OCI-LY7 (cell line): ENCODE data around the gene FNBP1.

ENCODE experiments used
- CTCF ChIP-seq: fragments of 200-600 bp; sonication (generic); conservative IDR thresholded peaks from 2 replicates; pipeline ENCODE4 v1.5.1; 2014; ENCODE audit warnings: mild to moderate bottlenecking, antibody characterized with exemption, low read length, moderate library complexity, mixed read lengths
- EZH2phosphoT487 ChIP-seq: fragments of 200-600 bp; sonication (generic); IDR thresholded peaks from 2 replicates; pipeline ENCODE4 v1.6.1; 2018; ENCODE audit warnings: low read depth, borderline replicate concordance, mild to moderate bottlenecking, mixed run types, antibody characterized with exemption, low read length, moderate library complexity, mixed read lengths

DNA sequence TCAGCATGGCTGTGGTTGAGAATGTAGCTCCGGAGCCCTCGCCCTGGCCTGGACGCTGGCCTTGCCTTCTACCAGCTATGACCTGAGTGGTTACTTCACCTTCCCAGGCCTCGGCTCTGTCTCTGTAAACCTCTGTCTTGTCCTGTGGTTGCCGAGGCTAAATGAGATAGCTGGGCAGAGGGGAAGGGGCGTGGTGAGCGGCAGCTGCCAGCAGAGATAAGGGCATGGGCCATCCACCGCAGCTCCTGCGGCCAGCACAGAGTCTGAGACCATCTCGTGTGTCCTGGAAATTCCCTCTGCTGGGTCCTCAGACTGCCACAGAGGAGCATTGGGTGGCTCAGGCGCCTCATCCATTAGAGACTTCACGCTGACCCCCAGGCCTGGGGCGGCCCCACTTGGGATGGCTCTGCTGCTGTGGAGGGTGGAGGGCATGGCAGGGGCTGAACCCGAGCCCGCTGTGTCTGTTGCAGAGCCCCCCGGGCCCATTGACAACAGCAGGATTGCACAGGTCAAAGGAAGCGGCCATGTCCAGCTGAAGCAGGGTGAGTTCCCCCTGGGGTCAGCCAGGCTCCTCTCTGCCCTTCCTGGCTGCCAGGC, 163.8 kb downstream of the FNBP1 start:
- TF ChIP-seq CTCF, result no peak
- no peak for TF ChIP-seq EZH2phosphoT487
